ENCODE data around the gene DENND4B.

The DENND4B gene

GRCh38 chr1:153968000-153968363 is 21.5 kb upstream of the DENND4B start:
- no peak for DNase-seq

GRCh38 chr1:153967107-153967999 is 20.8 kb upstream of the DENND4B start, which contains the start of gene CREB3L4:
Gene CREB3L4 (plus strand): TSS chr1:153967902. CDS start chr1:153968526, 624 bp downstream.
- DNase-seq, result peak; percentile 81

GRCh38 chr1:153963850-153964331 is 17.4 kb upstream of the DENND4B start:
- no peak for DNase-seq

GRCh38 chr1:153963030-153963849 is 16.7 kb upstream of the DENND4B start, which contains the start of gene SLC39A1:
Gene SLC39A1 (minus strand): TSS chr1:153963537. CDS start chr1:153962715, 822 bp downstream.
- DNase-seq, result peak; percentile 95

- DNase-seq, result no peak
These were observed 15.8 kb upstream of the DENND4B start for GRCh38 chr1:153962088-153963029.

GRCh38 chr1:153961421-153961820 is 14.9 kb upstream of the DENND4B start:
- DNase-seq, result no peak

- no peak for DNase-seq
These were observed 13.7 kb upstream of the DENND4B start for GRCh38 chr1:153960206-153960605.

- no peak for DNase-seq
These were observed 12.9 kb upstream of the DENND4B start for GRCh38 chr1:153959454-153959853.

GRCh38 chr1:153958961-153959260 is 12.4 kb upstream of the DENND4B start:
- no peak for DNase-seq

- DNase-seq, result peak; percentile 99
These were observed 11.8 kb upstream of the DENND4B start, which contains the start of gene CRTC2 for GRCh38 chr1:153958111-153958960. Gene CRTC2 (minus strand): TSS chr1:153958612. CDS start chr1:153958497, 115 bp downstream.

GRCh38 chr1:153957744-153958110 is 11.2 kb upstream of the DENND4B start:
- no peak for DNase-seq

GRCh38 chr1:153956997-153957715 is 10.6 kb upstream of the DENND4B start:
- no peak for DNase-seq

GRCh38 chr1:153954826-153955225 is 8.3 kb upstream of the DENND4B start:
- no peak for DNase-seq

GRCh38 chr1:153953859-153954365 is 7.4 kb upstream of the DENND4B start:
- DNase-seq, result no peak

GRCh38 chr1:153951801-153952200 is 5.3 kb upstream of the DENND4B start:
- DNase-seq, result no peak

- no peak for DNase-seq
These were observed 4.7 kb upstream of the DENND4B start for GRCh38 chr1:153951183-153951582.

- peak; percentile 67 for DNase-seq
These were observed 510 bp downstream of the DENND4B start for GRCh38 chr1:153945795-153946621.

GRCh38 chr1:153945131-153945794 is 1.3 kb downstream of the DENND4B start:
- DNase-seq, result peak; percentile 79

- DNase-seq, result no peak
These were observed 1.7 kb downstream of the DENND4B start for GRCh38 chr1:153944827-153945117.
